GM18907 (cell line): Measurements from ENCODE around the gene ITK.
"Not testable (repeated sequence)": the region's sequence is repeated elsewhere in the genome, so short reads cannot be mapped to it uniquely, and the experiment has no call there.

Source experiments
- ATAC-seq: cut with Tn5 transposase; IDR thresholded peaks from one replicate; pipeline ENCODE4 v1.9.1; 2021; ENCODE audit warnings: mild to moderate bottlenecking, moderate library complexity; ENCODE audit not compliant: unreplicated experiment

ITK gene

GRCh38 chr5:157167214-157167621, 13.4 kb upstream of the ITK start:
- ATAC-seq, result no peak

DNA sequence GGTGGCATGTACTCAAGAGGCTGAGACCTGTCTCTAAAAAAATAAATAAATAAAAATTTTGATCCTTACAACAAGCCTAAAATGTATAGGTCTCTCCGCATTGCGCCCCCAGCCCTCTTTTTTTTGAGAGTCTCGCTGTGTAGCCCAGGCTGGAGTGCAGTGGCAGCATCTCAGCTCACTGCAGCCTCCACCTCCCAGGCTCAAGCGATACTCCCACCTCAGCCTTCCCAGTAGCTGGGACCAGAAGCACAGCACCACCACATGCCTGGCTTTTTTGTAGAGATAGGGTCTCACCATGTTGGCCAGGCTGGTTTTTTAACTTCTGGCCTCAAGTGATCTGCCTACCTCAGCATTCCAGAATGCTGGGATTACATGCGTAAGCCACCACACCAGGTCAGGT, 12.4 kb upstream of the ITK start:
- ATAC-seq, result no peak

GRCh38 chr5:157172403-157172802, 8.2 kb upstream of the ITK start:
- peak; percentile 99 for ATAC-seq

- no peak for ATAC-seq
Observed at GRCh38 chr5:157175071-157175612, 5.5 kb upstream of the ITK start.

DNA sequence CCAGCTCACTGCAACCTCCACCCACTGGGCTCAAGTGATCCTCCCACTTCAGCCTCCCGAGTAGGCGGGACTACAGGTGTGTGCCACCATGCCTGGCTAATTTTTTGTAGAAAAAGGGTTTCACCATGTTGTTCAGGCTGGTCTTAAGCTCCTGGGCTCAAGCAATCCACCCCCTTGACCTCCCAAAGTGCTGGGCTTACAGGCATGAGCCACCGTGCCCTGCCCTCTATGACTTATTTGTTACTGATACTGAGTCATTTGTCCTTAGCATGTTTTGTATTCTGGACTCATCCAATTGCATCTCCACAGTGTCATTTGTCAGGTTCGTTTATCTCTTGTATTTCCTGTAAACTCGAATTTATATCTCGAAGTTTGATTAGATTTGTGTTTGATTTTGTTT, 2.7 kb upstream of the ITK start:
- ATAC-seq, result no peak

DNA sequence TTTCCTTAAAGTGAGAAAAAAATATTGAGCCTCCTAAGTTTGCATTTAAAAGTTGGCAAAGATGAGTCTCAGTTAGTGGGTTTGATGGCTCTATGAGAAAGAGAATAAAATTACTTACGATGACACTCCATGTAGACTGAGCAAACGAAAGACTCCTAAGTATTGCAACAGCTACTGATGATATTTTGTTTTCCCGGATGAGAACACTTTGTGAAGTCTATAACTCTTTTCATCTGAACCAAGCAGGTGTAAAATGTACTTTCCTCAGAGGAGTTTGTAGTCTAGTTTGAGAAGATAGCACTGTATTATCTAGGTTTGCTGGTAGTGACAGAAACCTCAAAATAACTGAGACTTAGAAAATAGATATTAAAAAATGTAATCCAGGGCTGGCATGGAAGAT, 1.7 kb upstream of the ITK start:
- ATAC-seq, result no peak

GRCh38 chr5:157182143-157182757, 1.6 kb downstream of the ITK start:
- ATAC-seq, result no peak

- ATAC-seq, result no peak
Observed at GRCh38 chr5:157184117-157184670, 3.6 kb downstream of the ITK start.

DNA sequence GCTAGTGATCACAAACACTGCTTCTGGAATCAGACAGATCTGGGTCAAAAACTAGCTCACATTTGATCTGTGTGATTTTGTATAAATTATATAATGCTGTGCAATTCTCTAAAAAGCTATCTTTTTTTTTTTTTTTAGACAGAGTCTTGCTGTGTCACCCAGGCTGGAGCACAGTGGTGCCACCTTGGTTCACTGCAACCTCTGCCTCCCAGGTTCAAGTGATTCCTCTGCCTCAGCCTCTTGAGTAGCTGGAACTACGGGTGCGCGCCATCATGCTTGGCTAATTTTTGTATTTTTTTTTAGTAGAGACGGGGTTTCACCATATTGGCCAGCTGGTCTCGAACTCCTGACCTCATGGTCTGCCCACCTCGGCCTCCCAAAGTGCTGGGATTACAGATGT, 4.5 kb downstream of the ITK start:
- not testable (repeated sequence) for ATAC-seq

GRCh38 chr5:157186309-157187045, 5.8 kb downstream of the ITK start:
- ATAC-seq, result no peak

GRCh38 chr5:157187046-157187754, 6.6 kb downstream of the ITK start:
- no peak for ATAC-seq

GRCh38 chr5:157188270-157188669, 7.6 kb downstream of the ITK start:
- no peak for ATAC-seq

GRCh38 chr5:157189223-157189622, 8.6 kb downstream of the ITK start:
- peak; percentile 64 for ATAC-seq

- ATAC-seq, result no peak
Observed at GRCh38 chr5:157193699-157194424, 13.2 kb downstream of the ITK start.

GRCh38 chr5:157196045-157196444, 15.4 kb downstream of the ITK start:
- ATAC-seq, result no peak

DNA sequence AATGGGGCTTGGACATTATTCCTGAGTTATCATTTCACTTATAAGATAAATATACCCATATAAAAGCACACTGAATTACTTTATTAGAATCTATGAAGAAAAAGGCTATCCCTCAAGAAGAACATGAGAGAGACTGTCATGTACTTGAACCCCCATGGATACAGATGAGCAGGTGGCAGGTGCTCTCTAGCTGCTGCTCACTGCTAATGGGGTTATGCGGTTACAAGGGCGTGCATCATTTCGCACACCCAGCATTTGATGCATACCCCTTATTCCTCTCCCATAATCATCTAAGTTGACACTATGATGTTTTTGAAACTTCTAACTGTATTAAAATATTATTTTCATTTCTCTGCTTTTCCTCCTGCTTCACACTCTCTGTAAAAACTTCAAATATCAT, 16.4 kb downstream of the ITK start:
- no peak for ATAC-seq

DNA sequence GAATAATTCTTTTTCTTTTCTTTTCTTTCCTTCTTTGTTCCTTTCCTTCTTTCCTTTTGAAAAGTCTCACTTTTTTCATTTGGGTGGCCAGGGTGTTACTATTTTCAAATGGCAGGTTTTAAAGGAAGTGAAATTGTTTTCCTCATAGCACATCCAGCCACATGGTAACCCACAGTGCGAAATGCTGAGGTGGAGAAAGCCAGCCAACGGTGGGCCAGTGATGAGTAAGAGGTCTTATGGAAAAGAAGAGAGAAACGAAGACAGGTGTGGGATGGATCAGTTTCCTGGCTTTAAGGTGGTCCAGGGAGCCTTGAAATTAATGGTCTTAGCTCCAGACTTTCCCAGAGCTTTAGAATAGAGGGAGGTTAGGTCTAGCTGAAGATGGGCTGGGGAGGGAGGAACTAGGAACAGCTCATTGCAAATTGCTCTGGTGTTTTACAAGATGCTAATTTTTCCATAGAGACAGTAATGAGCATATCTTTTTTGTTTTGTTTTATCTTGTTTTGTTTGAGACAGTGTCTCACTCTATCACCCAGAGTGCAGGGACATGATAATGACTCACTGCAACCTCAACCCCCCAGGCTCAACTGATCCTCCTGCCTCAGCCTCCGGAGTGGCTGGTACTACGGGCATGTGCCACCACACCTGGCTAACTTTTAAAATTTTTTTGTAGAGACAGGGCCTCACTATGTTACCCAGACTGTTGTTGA, 17.8 kb downstream of the ITK start:
- ATAC-seq, result no peak

DNA sequence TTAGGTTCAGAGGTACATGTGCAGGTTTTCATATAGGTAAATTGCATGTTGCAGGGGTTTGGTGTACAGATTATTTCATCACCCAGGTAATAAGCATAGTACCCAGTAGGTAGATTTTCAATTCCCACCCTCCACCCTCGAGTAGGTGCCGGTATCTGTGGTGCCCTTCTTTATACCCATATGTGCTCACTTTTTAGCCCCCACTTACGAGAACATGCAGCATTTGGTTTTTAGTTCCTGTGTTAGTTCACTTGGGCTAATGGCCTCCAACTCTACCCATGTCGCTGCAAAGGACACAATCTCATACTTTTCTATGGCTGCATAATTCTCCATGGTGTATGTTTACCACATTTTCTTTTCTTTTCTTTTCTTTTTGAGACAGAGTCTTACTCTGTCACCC, 21.2 kb downstream of the ITK start:
- ATAC-seq, result no peak

GRCh38 chr5:157203417-157203816, 22.8 kb downstream of the ITK start:
- ATAC-seq, result no peak

GRCh38 chr5:157204765-157205164, 24.1 kb downstream of the ITK start:
- no peak for ATAC-seq
